ENCODE measurements around the gene MORC2.

MORC2 gene

DNA sequence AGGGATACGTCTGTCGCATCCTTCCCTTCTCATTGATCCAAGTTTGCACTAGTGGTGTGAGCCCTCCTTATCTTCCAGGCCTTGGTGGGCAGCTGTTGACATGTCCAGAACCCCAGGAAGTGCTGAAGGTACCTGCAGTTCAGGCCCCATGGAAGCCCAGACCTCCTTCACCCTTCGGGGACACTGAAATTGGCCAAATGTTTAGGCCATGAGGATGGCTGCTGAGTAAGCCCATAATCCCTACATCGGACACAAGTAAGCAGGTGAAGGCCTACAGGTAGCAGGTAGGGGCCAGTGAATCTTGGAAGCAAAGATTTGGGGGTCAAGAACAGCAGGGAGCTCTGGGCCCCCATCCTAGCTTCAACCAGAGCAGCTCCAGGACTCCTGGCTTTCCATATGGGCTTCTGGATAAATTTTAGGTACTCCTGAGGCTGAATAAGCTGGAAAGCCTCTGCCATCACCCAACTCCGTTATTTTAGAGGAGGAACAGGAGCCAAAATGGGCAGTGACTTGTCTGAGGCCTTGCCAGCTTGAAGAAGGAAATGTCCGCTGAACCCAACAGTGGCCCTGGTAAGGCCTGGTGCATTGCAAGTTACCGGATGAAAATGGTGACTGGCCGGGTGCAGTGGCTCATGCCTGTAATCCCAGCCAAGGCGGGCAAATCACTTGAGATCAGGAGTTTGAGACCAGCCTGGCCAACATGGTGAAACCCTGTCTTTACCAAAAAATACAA, 45.2 kb downstream of the MORC2 start:
- H3K4me3 ChIP-seq (ENCODE audit: low read length) = no peak overlapping the region
- TF ChIP-seq, protein P1, sequence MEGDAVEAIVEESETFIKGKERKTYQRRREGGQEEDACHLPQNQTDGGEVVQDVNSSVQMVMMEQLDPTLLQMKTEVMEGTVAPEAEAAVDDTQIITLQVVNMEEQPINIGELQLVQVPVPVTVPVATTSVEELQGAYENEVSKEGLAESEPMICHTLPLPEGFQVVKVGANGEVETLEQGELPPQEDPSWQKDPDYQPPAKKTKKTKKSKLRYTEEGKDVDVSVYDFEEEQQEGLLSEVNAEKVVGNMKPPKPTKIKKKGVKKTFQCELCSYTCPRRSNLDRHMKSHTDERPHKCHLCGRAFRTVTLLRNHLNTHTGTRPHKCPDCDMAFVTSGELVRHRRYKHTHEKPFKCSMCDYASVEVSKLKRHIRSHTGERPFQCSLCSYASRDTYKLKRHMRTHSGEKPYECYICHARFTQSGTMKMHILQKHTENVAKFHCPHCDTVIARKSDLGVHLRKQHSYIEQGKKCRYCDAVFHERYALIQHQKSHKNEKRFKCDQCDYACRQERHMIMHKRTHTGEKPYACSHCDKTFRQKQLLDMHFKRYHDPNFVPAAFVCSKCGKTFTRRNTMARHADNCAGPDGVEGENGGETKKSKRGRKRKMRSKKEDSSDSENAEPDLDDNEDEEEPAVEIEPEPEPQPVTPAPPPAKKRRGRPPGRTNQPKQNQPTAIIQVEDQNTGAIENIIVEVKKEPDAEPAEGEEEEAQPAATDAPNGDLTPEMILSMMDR (conservative IDR thresholded peaks at IDR 0.05; ENCODE audit: low read depth, low read length) = no peak
- no peak for DNase-seq (ENCODE audit: low read depth)

DNA sequence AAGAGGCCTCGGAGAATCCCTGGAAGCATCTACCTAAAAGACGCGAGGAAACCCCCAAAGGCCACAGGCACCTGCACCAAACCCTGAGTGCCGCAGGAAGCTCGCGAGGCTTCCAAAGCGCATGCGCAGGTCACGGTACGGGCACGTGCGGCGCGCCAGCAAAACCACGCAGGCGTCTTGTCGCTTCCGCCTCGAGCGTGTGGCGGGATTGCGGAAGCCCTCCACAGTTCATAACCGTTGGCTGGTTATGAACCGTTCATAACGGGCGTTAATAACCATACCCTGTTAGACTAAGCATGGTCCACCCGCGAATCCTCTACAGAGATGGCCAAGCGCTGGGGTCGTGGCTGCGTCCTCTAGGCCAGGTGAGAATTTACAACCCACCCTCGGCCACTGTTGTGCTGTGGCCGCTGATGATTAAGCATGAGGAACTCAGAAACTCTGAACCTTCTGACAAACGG, 46.4 kb downstream of the MORC2 start:
- DNase-seq (ENCODE audit: low read depth) = no peak
- TF ChIP-seq, protein P1 (conservative IDR thresholded peaks at IDR 0.05; ENCODE audit: low read depth, low read length) = no peak

GRCh38 chr22:30921108-30921507, 47.5 kb downstream of the MORC2 start:
- DNase-seq (ENCODE audit: low read depth) = no peak
- no peak overlapping the region for H3K4me3 ChIP-seq (ENCODE audit: low read length)

More for the DNA sequence above, 46.4 kb downstream of the MORC2 start:
- H3K4me3 ChIP-seq (ENCODE audit: low read length) = peak overlapping the region; percentile 41

DNA sequence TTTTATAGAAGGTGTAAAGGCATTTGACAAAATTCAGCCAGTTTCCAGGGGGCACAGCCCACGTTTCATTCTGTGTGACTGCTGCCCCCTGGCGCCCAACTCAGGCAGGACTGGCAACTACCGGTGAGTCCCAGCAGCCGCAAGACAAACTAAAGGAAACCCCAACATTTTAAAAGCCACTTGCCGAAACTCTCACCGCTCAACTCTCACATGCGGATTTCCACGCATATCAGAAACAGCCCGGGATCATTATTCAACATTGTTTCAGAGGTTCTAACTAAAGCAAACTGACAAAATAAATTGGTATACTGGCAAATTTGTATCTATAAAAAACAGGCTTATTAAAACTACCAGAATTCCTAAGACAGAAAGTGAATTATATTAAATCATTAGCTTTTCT, 48.2 kb downstream of the MORC2 start:
- H3K4me3 ChIP-seq (ENCODE audit: low read length) = no peak overlapping the region
- TF ChIP-seq, protein P1 (conservative IDR thresholded peaks at IDR 0.05; ENCODE audit: low read depth, low read length) = peak; percentile 89
- DNase-seq (ENCODE audit: low read depth) = peak; percentile 7

More at GRCh38 chr22:30921108-30921507, 47.5 kb downstream of the MORC2 start:
- TF ChIP-seq, protein P1 (conservative IDR thresholded peaks at IDR 0.05; ENCODE audit: low read depth, low read length) = no peak

GRCh38 chr22:30919973-30920372, 48.6 kb downstream of the MORC2 start:
- TF ChIP-seq, protein P1 (conservative IDR thresholded peaks at IDR 0.05; ENCODE audit: low read depth, low read length) = no peak
- no peak overlapping the region for H3K4me3 ChIP-seq (ENCODE audit: low read length)
- no peak for DNase-seq (ENCODE audit: low read depth)

DNA sequence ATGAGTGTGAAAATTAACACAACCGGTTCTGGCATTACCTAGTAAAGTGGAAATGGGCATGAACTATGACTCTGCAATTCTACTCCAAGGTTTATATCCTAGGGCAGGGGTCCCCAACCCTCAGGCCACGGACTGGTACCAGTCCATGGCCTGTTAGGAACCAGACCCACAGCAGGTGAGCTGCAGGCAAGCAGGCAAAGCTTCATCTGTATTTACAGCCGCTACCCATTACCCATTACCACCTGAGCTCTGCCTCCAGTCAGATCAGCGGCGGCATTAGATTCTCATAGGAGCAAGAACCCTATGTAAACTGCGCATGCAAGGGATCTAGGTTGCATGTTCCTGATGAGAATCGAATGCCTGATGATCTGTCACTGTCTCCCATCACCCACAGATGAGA, 49.8 kb downstream of the MORC2 start:
- no peak overlapping the region for H3K4me3 ChIP-seq (ENCODE audit: low read length)
- no peak for DNase-seq (ENCODE audit: low read depth)
- TF ChIP-seq, protein P1 (conservative IDR thresholded peaks at IDR 0.05; ENCODE audit: low read depth, low read length) = no peak

GRCh38 chr22:30910358-30910757, 58.2 kb downstream of the MORC2 start:
- TF ChIP-seq, protein P1 (conservative IDR thresholded peaks at IDR 0.05; ENCODE audit: low read depth, low read length) = no peak
- DNase-seq (ENCODE audit: low read depth) = no peak

More at GRCh38 chr22:30910358-30910757, 58.2 kb downstream of the MORC2 start:
- no peak overlapping the region for H3K4me3 ChIP-seq (ENCODE audit: low read length)
